ENCODE results near the gene MCEE. TPM values are rescaled to one million over a fixed set of nuclear protein-coding genes. Genes with fewer than 3 reads are reported as not detected.

MCEE gene
- total and polyA plus RNA-seq, 4 donors: 16.4 to 32.3 (median 21.6) TPM

- peaks cover 2 to 14% (median 7%) of the 10 kb centered on the region in 5 donors for H3K4me1 ChIP-seq (ENCODE audit: control insufficient read depth in 5 of 5, insufficient read depth in 5 of 5, low read length in 5 of 5)
- no peak for ATAC-seq (ENCODE audit: insufficient read depth, low FRiP score)
- TF ChIP-seq CTCF (IDR thresholded peaks at IDR 0.05; ENCODE audit: control extremely low read depth, extremely low read depth): no peak
- H3K9ac ChIP-seq (ENCODE audit: insufficient read depth in 1 of 2, low read length in 2 of 2): no peak overlapping the region
- H3K36me3 ChIP-seq (ENCODE audit: control insufficient read depth in 4 of 4, insufficient read depth in 4 of 4, low read length in 4 of 4): peaks cover 3 to 9% (median 3%) of the 10 kb centered on the region in 4 donors
- 80 to 94% methylated on average over 3 of the region's 3 CpGs for WGBS, 2 donors
- no peak overlapping the region for H3K27ac ChIP-seq (ENCODE audit: low read depth in 1 of 2, low read length in 1 of 2)
- no peaks in the 10 kb centered on the region for H3K27me3 ChIP-seq (ENCODE audit: control insufficient read depth in 3 of 3, insufficient read depth in 3 of 3, low read length in 2 of 3)
- H3K4me3 ChIP-seq: no peak overlapping the region
- no peaks in the 10 kb centered on the region for H3K9me3 ChIP-seq (ENCODE audit: control insufficient read depth in 4 of 4, insufficient read depth in 3 of 4, low read length in 3 of 4)
- no peak for DNase-seq
These were observed 3.1 kb downstream of the MCEE start for GRCh38 chr2:71126957-71127356.

GRCh38 chr2:71125506-71126294, 4.3 kb downstream of the MCEE start:
- H3K27ac ChIP-seq (ENCODE audit: low read depth in 1 of 2, low read length in 1 of 2): no peak overlapping the region
- ATAC-seq (ENCODE audit: insufficient read depth, low FRiP score) (no peak), DNase-seq (no peak)
- H3K9me3 ChIP-seq (ENCODE audit: control insufficient read depth in 4 of 4, insufficient read depth in 3 of 4, low read length in 3 of 4): no peaks in the 10 kb centered on the region
- H3K9ac ChIP-seq (ENCODE audit: insufficient read depth in 1 of 2, low read length in 2 of 2): no peak overlapping the region
- no peaks in the 10 kb centered on the region for H3K27me3 ChIP-seq (ENCODE audit: control insufficient read depth in 3 of 3, insufficient read depth in 3 of 3, low read length in 2 of 3)
- H3K4me1 ChIP-seq (ENCODE audit: control insufficient read depth in 5 of 5, insufficient read depth in 5 of 5, low read length in 5 of 5): peaks cover 3 to 7% (median 5%) of the 10 kb centered on the region in 5 donors
- no peak for TF ChIP-seq CTCF (IDR thresholded peaks at IDR 0.05; ENCODE audit: control extremely low read depth, extremely low read depth)
- peaks cover 3 to 11% (median 7%) of the 10 kb centered on the region in 4 donors for H3K36me3 ChIP-seq (ENCODE audit: control insufficient read depth in 4 of 4, insufficient read depth in 4 of 4, low read length in 4 of 4)
- 96% methylated on average over 7 of the region's 7 CpGs for WGBS, 2 donors
- H3K4me3 ChIP-seq: no peak overlapping the region

- 92 to 95% methylated on average over 7 of the region's 7 CpGs for WGBS, 2 donors
- no peaks in the 10 kb centered on the region for H3K27me3 ChIP-seq (ENCODE audit: control insufficient read depth in 3 of 3, insufficient read depth in 3 of 3, low read length in 2 of 3)
- no peak overlapping the region for H3K27ac ChIP-seq (ENCODE audit: low read depth in 1 of 2, low read length in 1 of 2)
- peaks cover 3 to 23% (median 20%) of the 10 kb centered on the region in 4 donors for H3K36me3 ChIP-seq (ENCODE audit: control insufficient read depth in 4 of 4, insufficient read depth in 4 of 4, low read length in 4 of 4)
- TF ChIP-seq CTCF (IDR thresholded peaks at IDR 0.05; ENCODE audit: control extremely low read depth, extremely low read depth): no peak
- no peak overlapping the region for H3K4me3 ChIP-seq
- no peak for DNase-seq
- no peak overlapping the region for H3K9ac ChIP-seq (ENCODE audit: insufficient read depth in 1 of 2, low read length in 2 of 2)
- no peaks in the 10 kb centered on the region for H3K9me3 ChIP-seq (ENCODE audit: control insufficient read depth in 4 of 4, insufficient read depth in 3 of 4, low read length in 3 of 4)
- peaks cover 0 to 3% (median 0%) of the 10 kb centered on the region in 5 donors for H3K4me1 ChIP-seq (ENCODE audit: control insufficient read depth in 5 of 5, insufficient read depth in 5 of 5, low read length in 5 of 5)
- ATAC-seq (ENCODE audit: insufficient read depth, low FRiP score): no peak
These were observed 7.4 kb downstream of the MCEE start for GRCh38 chr2:71122387-71123298.
